Measurements from ENCODE around the gene MEIS3. TPM values are rescaled to one million over a fixed set of nuclear protein-coding genes. Genes with fewer than 3 reads are reported as not detected.
A peak's percentile ranks its signal among the peaks of the same experiment; 100 is the strongest.

The MEIS3 gene
- total and polyA plus RNA-seq, 9 of the 15 experiments (the other 6 are each of a cell fraction or from before 2014, with no cell fraction given) = 0.06 to 0.80 (median 0.25) TPM; not detected in 1

DNA sequence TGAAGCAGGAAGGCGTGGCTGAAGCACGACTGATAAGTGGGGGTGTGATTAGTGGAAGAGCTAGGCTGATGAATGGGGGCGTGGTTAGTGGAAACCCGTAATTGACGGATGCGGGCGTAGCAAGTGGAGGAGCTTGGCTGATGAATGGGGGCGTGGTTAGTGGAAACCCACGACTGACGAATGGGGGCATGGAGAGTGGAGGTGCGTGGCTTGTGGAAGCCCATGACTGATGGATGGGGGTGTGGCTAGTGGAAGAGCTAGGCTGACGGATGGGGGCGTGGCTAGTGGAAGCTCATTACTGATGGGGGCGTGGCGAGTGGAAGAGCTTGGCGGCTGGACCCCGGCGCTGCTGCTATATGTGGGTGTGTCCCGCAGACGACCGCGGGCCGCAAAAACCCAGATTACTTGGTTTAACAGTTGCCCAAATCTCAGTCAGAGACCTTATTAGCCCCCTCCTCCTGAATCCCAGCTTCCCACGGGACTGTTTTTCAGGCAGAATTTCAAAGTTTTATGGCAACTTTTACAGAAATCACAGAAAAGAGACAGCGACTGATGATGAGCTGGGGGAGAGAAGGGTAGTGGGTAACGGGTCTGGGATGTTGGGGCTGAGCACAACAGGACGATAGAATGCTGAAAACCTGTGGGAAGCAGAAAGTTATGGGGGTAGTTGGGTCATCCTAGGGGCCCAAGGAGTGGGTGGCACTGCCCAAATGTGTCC lies 9.0 kb upstream of the MEIS3 start (continued):
- TF ChIP-seq SOX6 (IDR thresholded peaks at IDR 0.05) = no peak
- no peak for TF ChIP-seq RBM39 (optimal IDR thresholded peaks at IDR 0.05; ENCODE audit: low read depth, low read length)
- no peak for TF ChIP-seq ZNF79 (CRISPR knock-in tag; IDR thresholded peaks at IDR 0.05; ENCODE audit: low read depth)
- TF ChIP-seq, protein P1, sequence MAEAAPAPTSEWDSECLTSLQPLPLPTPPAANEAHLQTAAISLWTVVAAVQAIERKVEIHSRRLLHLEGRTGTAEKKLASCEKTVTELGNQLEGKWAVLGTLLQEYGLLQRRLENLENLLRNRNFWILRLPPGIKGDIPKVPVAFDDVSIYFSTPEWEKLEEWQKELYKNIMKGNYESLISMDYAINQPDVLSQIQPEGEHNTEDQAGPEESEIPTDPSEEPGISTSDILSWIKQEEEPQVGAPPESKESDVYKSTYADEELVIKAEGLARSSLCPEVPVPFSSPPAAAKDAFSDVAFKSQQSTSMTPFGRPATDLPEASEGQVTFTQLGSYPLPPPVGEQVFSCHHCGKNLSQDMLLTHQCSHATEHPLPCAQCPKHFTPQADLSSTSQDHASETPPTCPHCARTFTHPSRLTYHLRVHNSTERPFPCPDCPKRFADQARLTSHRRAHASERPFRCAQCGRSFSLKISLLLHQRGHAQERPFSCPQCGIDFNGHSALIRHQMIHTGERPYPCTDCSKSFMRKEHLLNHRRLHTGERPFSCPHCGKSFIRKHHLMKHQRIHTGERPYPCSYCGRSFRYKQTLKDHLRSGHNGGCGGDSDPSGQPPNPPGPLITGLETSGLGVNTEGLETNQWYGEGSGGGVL (CRISPR knock-in tag; IDR thresholded peaks at IDR 0.05) = no peak
- TF ChIP-seq, protein P2, sequence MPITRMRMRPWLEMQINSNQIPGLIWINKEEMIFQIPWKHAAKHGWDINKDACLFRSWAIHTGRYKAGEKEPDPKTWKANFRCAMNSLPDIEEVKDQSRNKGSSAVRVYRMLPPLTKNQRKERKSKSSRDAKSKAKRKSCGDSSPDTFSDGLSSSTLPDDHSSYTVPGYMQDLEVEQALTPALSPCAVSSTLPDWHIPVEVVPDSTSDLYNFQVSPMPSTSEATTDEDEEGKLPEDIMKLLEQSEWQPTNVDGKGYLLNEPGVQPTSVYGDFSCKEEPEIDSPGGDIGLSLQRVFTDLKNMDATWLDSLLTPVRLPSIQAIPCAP (CRISPR knock-in tag; IDR thresholded peaks at IDR 0.05; ENCODE audit: borderline replicate concordance) = no peak
- TF ChIP-seq, protein P3, sequence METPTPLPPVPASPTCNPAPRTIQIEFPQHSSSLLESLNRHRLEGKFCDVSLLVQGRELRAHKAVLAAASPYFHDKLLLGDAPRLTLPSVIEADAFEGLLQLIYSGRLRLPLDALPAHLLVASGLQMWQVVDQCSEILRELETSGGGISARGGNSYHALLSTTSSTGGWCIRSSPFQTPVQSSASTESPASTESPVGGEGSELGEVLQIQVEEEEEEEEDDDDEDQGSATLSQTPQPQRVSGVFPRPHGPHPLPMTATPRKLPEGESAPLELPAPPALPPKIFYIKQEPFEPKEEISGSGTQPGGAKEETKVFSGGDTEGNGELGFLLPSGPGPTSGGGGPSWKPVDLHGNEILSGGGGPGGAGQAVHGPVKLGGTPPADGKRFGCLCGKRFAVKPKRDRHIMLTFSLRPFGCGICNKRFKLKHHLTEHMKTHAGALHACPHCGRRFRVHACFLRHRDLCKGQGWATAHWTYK (CRISPR knock-in tag; IDR thresholded peaks at IDR 0.05) = no peak
- TF ChIP-seq, protein P4, sequence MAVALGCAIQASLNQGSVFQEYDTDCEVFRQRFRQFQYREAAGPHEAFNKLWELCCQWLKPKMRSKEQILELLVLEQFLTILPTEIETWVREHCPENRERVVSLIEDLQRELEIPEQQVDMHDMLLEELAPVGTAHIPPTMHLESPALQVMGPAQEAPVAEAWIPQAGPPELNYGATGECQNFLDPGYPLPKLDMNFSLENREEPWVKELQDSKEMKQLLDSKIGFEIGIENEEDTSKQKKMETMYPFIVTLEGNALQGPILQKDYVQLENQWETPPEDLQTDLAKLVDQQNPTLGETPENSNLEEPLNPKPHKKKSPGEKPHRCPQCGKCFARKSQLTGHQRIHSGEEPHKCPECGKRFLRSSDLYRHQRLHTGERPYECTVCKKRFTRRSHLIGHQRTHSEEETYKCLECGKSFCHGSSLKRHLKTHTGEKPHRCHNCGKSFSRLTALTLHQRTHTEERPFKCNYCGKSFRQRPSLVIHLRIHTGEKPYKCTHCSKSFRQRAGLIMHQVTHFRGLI (CRISPR knock-in tag; IDR thresholded peaks at IDR 0.05) = no peak
- TF ChIP-seq CXXC5 (CRISPR knock-in tag; IDR thresholded peaks at IDR 0.05) = peak; percentile 60
- TF ChIP-seq, protein P5, sequence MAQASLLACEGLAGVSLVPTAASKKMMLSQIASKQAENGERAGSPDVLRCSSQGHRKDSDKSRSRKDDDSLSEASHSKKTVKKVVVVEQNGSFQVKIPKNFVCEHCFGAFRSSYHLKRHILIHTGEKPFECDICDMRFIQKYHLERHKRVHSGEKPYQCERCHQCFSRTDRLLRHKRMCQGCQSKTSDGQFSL (CRISPR knock-in tag; IDR thresholded peaks at IDR 0.05) = peak; percentile 43; the same call in 1 of the 2 replicates
- TF ChIP-seq, protein P5 (tag; IDR thresholded peaks at IDR 0.05) = no peak
- TF ChIP-seq, protein P6, sequence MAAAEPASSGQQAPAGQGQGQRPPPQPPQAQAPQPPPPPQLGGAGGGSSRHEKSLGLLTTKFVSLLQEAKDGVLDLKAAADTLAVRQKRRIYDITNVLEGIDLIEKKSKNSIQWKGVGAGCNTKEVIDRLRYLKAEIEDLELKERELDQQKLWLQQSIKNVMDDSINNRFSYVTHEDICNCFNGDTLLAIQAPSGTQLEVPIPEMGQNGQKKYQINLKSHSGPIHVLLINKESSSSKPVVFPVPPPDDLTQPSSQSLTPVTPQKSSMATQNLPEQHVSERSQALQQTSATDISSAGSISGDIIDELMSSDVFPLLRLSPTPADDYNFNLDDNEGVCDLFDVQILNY (CRISPR knock-in tag; IDR thresholded peaks at IDR 0.05) = no peak
- no peak for TF ChIP-seq FOSL1 (tag; conservative IDR thresholded peaks at IDR 0.05)
- TF ChIP-seq CTBP1 (IDR thresholded peaks at IDR 0.05; ENCODE audit: borderline replicate concordance) = peak; percentile 60; the same call in 1 of the 2 replicates
- no peak for TF ChIP-seq ZNF133 (CRISPR knock-in tag; IDR thresholded peaks at IDR 0.05)
- 0 out of 2 replicates have a peak, but pooled peaks have one; percentile 7 for TF ChIP-seq CREB1 (IDR thresholded peaks at IDR 0.05)
- peak; percentile 61; the same call in 1 of the 2 replicates for TF ChIP-seq CREB1 (CRISPR knock-in tag; IDR thresholded peaks at IDR 0.05)
